Measurements from ENCODE around the gene C1orf185. TPM values are rescaled to one million over a fixed set of nuclear protein-coding genes. Genes with fewer than 3 reads are reported as not detected.

C1orf185 gene
- total and polyA plus RNA-seq, 10 donors = not detected

GRCh38 chr1:51093581-51093980, 8.4 kb upstream of the C1orf185 start:
- Histone ChIP-seq H3K27ac (no peak overlapping the region), H3K4me3 (no peak overlapping the region), H3K27me3 (replicated peaks in 1 of 7) (peaks cover 0 to 38% (median 0%) of the 10 kb centered on the region in 7 donors), H3K36me3 (no peaks in the 10 kb centered on the region), H3K9me3 (peaks cover 0 to 36% (median 8%) of the 10 kb centered on the region in 8 donors), H3K4me1 (no peaks in the 10 kb centered on the region)
- TF ChIP-seq POLR2AphosphoS5 (IDR thresholded peaks at IDR 0.05) = no peak
- no peak for TF ChIP-seq POLR2A (IDR thresholded peaks at IDR 0.05)
- TF ChIP-seq CTCF (IDR thresholded peaks at IDR 0.05 in 8 of 11, conservative IDR thresholded peaks at IDR 0.05 in 3 of 11) = no peak
- 35 to 78% (median 51%) methylated on average over 1 of the region's 1 CpG for WGBS, 5 donors
- no peak for DNase-seq
- intact Hi-C loops (cut with DNase I; ENCODE audit: low total_unique reads) = no loop called here

GRCh38 chr1:51097171-51097570, 4.9 kb upstream of the C1orf185 start:
- Histone ChIP-seq H3K4me3 (no peak overlapping the region), H3K36me3 (no peaks in the 10 kb centered on the region), H3K9me3 (peaks cover 0 to 23% (median 8%) of the 10 kb centered on the region in 8 donors), H3K27ac (no peak overlapping the region), H3K4me1 (no peaks in the 10 kb centered on the region), H3K27me3 (replicated peaks in 1 of 7) (peaks cover 0 to 33% (median 0%) of the 10 kb centered on the region in 7 donors)
- TF ChIP-seq POLR2A (IDR thresholded peaks at IDR 0.05) (no peak), CTCF (IDR thresholded peaks at IDR 0.05 in 8 of 11, conservative IDR thresholded peaks at IDR 0.05 in 3 of 11) (no peak)
- intact Hi-C loops (cut with DNase I; ENCODE audit: low total_unique reads) = no loop called here
- WGBS, 5 donors = 88 to 94% (median 90%) methylated on average over 1 of the region's 1 CpG
- DNase-seq = no peak

GRCh38 chr1:51100264-51100880, 1.7 kb upstream of the C1orf185 start:
- Histone ChIP-seq H3K36me3 (no peaks in the 10 kb centered on the region), H3K27me3 (replicated peaks in 1 of 7) (peaks cover 0 to 18% (median 0%) of the 10 kb centered on the region in 7 donors), H3K9me3 (peaks cover 0 to 16% (median 8%) of the 10 kb centered on the region in 8 donors), H3K4me1 (no peaks in the 10 kb centered on the region), H3K4me3 (no peak overlapping the region), H3K27ac (no peak overlapping the region)
- TF ChIP-seq CTCF (IDR thresholded peaks at IDR 0.05 in 8 of 11, conservative IDR thresholded peaks at IDR 0.05 in 3 of 11) (no peak), POLR2A (IDR thresholded peaks at IDR 0.05) (no peak)
- no peak for DNase-seq
- intact Hi-C loops (cut with DNase I; ENCODE audit: low total_unique reads) = no loop called here
- 66 to 83% (median 76%) methylated on average over 3 of the region's 3 CpGs for WGBS, 5 donors

GRCh38 chr1:51114137-51114536, 12.1 kb downstream of the C1orf185 start:
- Histone ChIP-seq H3K27me3 (replicated peaks in 1 of 7) (peaks cover 0 to 5% (median 0%) of the 10 kb centered on the region in 7 donors), H3K36me3 (no peaks in the 10 kb centered on the region), H3K9me3 (no peaks in the 10 kb centered on the region), H3K4me3 (no peak overlapping the region), H3K4me1 (no peaks in the 10 kb centered on the region), H3K27ac (no peak overlapping the region)
- intact Hi-C loops (cut with DNase I; ENCODE audit: low total_unique reads) = no loop called here
- TF ChIP-seq POLR2AphosphoS5 (IDR thresholded peaks at IDR 0.05) = no peak
- no peak for TF ChIP-seq POLR2A (IDR thresholded peaks at IDR 0.05)
- TF ChIP-seq CTCF (IDR thresholded peaks at IDR 0.05 in 8 of 11, conservative IDR thresholded peaks at IDR 0.05 in 3 of 11) = no peak
- DNase-seq = no peak
- 91 to 95% (median 94%) methylated on average over 6 of the region's 6 CpGs for WGBS, 5 donors
